ENCODE results near the gene GALNT15.

The GALNT15 gene

DNA sequence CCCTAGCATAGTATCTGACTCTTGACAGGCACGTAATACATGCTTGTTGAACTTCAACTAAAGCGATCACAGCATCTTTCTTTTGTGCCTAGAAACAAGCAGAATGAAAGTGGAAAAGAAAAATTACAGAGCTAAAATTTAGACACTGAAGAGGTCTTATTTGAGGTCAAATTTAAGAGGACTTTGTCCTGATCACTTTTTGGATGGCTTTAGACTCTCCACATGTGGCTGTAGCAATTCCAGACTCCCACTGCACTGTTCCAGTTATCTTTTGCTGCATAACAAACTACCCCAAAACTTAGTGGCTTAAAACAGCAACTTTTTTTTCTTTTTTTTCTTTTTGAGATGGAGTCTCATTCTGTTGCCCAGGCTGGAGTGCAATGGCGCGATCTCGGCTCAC lies 66.7 kb downstream of the GALNT15 start:
- Histone ChIP-seq H3K36me3 (ENCODE audit: control insufficient read depth, insufficient read depth, low read length) (no peaks in the 10 kb centered on the region), H3K9ac (ENCODE audit: low read length) (no peak overlapping the region), H3K27me3 (ENCODE audit: control insufficient read depth, insufficient read depth, low read length) (no peaks in the 10 kb centered on the region), H3K27ac (ENCODE audit: low read depth, low read length) (no peak overlapping the region), H3K4me1 (ENCODE audit: control insufficient read depth, insufficient read depth, low read length) (no peaks in the 10 kb centered on the region), H3K4me3 (ENCODE audit: low read length) (no peak overlapping the region)

DNA sequence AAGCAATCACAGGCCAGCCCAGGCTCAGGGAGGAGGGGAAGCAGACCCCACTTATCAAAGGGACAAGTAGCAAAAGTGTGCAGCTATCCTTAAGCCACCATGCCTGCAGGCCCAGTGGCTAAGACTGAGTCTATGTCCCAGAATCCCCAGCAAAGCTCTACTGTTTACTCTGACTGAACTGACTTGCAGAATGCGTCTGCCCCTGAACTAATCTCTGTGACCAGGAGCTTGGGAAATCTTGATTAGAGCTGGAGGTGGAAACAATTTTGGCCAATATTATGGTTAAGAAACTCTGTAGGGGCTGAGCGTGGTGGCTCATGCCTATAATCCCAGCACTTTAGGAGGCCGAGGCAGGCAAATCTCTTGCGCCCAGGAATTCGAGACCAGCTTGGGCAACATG lies 67.7 kb downstream of the GALNT15 start:
- Histone ChIP-seq H3K9ac (ENCODE audit: low read length) (no peak overlapping the region), H3K4me1 (ENCODE audit: control insufficient read depth, insufficient read depth, low read length) (no peaks in the 10 kb centered on the region), H3K27ac (ENCODE audit: low read depth, low read length) (no peak overlapping the region), H3K4me3 (ENCODE audit: low read length) (no peak overlapping the region), H3K27me3 (ENCODE audit: control insufficient read depth, insufficient read depth, low read length) (no peaks in the 10 kb centered on the region), H3K36me3 (ENCODE audit: control insufficient read depth, insufficient read depth, low read length) (no peaks in the 10 kb centered on the region)

DNA sequence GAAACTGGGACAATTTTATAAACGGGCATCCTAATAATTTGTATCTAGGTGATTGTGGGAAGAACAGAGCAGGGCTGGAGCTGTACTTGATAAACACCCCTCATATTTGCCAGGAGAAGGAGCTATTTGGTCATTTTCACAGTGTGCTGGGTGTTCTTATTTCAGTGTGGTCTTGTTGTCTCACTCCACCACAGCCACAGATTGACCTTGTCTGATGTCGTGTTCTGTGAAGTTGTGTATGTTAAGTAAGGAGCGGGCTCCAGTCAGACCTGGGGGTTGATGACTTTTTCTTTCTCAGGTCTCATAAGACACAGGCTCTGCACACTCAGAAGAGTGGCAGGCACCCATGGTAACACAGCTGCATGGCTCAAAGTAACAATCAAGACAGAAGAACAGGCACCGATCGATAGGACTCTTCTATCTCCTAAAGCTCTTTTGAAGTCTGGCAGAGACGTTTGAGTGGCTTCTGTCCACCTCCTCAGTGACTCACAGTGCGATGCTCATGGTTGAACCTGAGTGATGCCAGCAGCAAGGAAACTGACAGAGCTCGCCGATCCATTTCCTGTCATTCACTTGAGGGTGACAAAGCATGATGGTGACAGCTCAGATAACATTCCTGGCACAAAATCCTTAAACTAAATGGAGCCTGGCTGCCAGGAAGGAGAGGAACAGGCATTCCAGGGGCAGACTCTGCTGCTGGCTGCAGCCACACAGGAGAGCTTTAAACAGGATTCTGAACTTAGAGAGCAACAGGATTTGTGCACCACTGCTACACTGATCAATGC lies 69.4 kb downstream of the GALNT15 start:
- H3K9ac ChIP-seq (ENCODE audit: low read length) = no peak overlapping the region
- H3K4me3 ChIP-seq (ENCODE audit: low read length) = no peak overlapping the region

DNA sequence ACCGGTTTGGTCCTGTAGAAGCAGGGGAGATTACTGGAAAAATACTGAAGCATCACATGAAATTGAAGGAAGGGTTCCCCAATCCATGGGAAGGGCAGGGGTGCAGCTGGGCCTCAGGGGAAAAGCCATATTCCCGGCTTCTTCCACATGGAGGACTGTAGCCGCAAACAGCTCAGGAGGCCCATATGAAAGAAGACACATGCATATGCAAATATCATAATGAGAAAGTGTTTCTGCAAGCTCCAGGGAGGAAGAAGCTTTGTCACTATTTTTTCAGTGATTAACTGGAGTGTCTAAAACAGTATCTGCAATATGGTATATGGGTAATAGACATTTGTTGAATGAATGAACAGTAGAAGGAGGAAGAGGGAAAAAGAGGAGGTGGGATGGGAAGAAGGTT lies 71.1 kb downstream of the GALNT15 start:
- H3K27ac ChIP-seq (ENCODE audit: low read depth, low read length) = no peak overlapping the region
- no peaks in the 10 kb centered on the region for H3K4me1 ChIP-seq (ENCODE audit: control insufficient read depth, insufficient read depth, low read length)
- H3K4me3 ChIP-seq (ENCODE audit: low read length) = no peak overlapping the region
- H3K9ac ChIP-seq (ENCODE audit: low read length) = no peak overlapping the region
- H3K36me3 ChIP-seq (ENCODE audit: control insufficient read depth, insufficient read depth, low read length) = no peaks in the 10 kb centered on the region
- H3K27me3 ChIP-seq (ENCODE audit: control insufficient read depth, insufficient read depth, low read length) = no peaks in the 10 kb centered on the region

More for the DNA sequence above, 69.4 kb downstream of the GALNT15 start:
- H3K4me1 ChIP-seq (ENCODE audit: control insufficient read depth, insufficient read depth, low read length) = no peaks in the 10 kb centered on the region
- no peaks in the 10 kb centered on the region for H3K27me3 ChIP-seq (ENCODE audit: control insufficient read depth, insufficient read depth, low read length)
- no peak overlapping the region for H3K27ac ChIP-seq (ENCODE audit: low read depth, low read length)
- no peaks in the 10 kb centered on the region for H3K36me3 ChIP-seq (ENCODE audit: control insufficient read depth, insufficient read depth, low read length)

DNA sequence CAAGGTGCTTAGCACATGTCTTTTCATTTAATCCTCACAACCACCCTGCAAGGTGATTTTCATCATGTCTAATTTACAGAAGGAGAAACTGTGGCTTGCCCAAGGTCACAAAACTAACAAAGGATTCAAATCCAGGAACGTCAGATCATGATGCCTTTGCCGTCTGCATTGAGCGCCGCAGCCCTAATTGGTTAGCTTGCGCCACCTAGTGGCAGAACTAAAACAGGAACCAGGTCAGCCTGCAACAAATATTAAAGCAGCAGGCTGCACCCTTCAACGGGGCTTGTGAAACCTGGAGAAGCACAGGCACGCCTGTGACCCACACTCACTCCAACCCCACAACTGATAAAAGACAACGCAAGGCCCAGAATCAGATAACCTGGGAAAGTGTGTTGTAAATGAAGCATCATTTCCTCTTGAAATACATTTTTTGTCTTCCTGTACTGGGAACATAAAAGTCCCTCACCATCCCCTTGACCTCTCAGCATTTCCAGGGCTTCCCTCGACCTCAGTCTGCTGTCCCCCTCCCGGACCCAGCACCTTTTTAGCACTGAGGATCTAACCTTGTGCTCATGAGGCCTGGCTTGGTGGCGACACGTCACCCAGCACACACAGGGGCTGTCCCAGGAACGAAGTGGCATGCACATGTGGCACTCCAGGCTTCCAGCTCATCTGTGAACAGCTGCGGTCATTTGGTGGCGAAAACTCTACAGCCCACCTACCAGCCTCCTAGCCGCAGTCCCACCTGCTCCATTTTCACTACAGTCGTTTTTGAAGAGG lies 73.0 kb downstream of the GALNT15 start:
- Histone ChIP-seq H3K27ac (ENCODE audit: low read depth, low read length) (no peak overlapping the region), H3K4me1 (ENCODE audit: control insufficient read depth, insufficient read depth, low read length) (no peaks in the 10 kb centered on the region), H3K27me3 (ENCODE audit: control insufficient read depth, insufficient read depth, low read length) (no peaks in the 10 kb centered on the region), H3K36me3 (ENCODE audit: control insufficient read depth, insufficient read depth, low read length) (no peaks in the 10 kb centered on the region), H3K4me3 (ENCODE audit: low read length) (no peak overlapping the region), H3K9ac (ENCODE audit: low read length) (no peak overlapping the region)

DNA sequence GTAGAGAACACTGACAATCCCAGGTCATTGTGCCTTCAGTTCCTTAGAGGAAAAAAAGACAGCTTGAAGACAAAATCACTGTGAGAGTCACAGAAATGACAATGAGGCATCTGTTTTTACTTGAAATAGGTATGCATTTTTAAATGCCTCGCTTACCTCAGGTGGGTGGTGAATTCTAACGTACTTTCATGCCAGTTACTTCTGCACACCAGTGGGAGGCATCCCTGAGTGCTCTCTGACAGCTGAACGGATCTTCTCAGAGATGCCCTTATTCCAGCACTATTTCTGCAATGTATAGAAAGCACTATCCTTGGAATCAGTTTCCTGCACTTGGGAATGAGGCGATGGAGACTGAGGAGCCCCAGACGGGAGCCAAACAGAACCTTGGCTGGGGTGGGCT lies 74.1 kb downstream of the GALNT15 start:
- no peaks in the 10 kb centered on the region for H3K4me1 ChIP-seq (ENCODE audit: control insufficient read depth, insufficient read depth, low read length)
- H3K9ac ChIP-seq (ENCODE audit: low read length) = no peak overlapping the region

DNA sequence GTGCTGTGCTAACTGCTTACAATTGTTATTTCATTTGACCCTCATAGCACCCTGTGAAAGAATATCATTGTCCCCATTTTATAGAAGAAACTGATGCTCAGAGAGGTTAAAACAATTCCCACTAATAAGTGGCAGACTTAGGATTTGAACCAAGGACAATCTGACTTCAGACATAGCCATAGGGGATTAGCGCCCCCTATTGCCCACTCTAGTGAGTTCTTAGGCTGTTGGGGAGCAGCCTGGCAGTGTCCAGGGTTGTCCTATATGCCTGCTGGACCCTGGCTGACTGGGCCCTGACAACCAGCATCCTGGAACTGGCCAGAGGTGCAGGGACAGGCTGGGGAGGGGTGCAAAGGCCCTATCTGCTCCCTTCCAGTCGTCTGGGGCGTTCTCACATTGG lies 74.9 kb downstream of the GALNT15 start:
- no peak overlapping the region for H3K4me3 ChIP-seq (ENCODE audit: low read length)
- no peaks in the 10 kb centered on the region for H3K27me3 ChIP-seq (ENCODE audit: control insufficient read depth, insufficient read depth, low read length)
- no peak overlapping the region for H3K9ac ChIP-seq (ENCODE audit: low read length)
- no peaks in the 10 kb centered on the region for H3K36me3 ChIP-seq (ENCODE audit: control insufficient read depth, insufficient read depth, low read length)
- H3K4me1 ChIP-seq (ENCODE audit: control insufficient read depth, insufficient read depth, low read length) = no peaks in the 10 kb centered on the region
- no peak overlapping the region for H3K27ac ChIP-seq (ENCODE audit: low read depth, low read length)

More for the DNA sequence above, 74.1 kb downstream of the GALNT15 start:
- Histone ChIP-seq H3K4me3 (ENCODE audit: low read length) (no peak overlapping the region), H3K27me3 (ENCODE audit: control insufficient read depth, insufficient read depth, low read length) (no peaks in the 10 kb centered on the region), H3K27ac (ENCODE audit: low read depth, low read length) (no peak overlapping the region), H3K36me3 (ENCODE audit: control insufficient read depth, insufficient read depth, low read length) (no peaks in the 10 kb centered on the region)

DNA sequence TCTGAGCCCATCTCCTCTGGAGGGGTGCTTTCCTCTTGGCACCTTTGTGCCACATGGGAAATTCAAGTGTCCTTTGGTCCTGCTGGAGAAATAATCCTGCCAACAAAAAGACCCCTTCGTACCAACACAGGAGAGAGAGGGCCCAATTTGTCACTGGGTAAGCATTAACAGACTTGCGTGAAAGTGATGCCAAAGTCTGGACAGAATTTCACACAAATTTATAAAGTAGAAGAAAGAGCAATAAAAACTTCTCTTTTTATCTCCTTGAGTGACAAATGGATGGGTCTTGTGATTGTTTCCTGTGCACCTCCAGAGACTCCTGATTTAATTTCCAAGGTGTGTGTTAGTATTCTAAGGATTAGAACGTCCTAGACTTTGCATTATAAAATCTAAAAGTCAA lies 75.4 kb downstream of the GALNT15 start:
- H3K4me1 ChIP-seq (ENCODE audit: control insufficient read depth, insufficient read depth, low read length) = no peaks in the 10 kb centered on the region
- no peak overlapping the region for H3K27ac ChIP-seq (ENCODE audit: low read depth, low read length)
- H3K9ac ChIP-seq (ENCODE audit: low read length) = no peak overlapping the region
- no peak overlapping the region for H3K4me3 ChIP-seq (ENCODE audit: low read length)
- no peaks in the 10 kb centered on the region for H3K27me3 ChIP-seq (ENCODE audit: control insufficient read depth, insufficient read depth, low read length)
- H3K36me3 ChIP-seq (ENCODE audit: control insufficient read depth, insufficient read depth, low read length) = no peaks in the 10 kb centered on the region

DNA sequence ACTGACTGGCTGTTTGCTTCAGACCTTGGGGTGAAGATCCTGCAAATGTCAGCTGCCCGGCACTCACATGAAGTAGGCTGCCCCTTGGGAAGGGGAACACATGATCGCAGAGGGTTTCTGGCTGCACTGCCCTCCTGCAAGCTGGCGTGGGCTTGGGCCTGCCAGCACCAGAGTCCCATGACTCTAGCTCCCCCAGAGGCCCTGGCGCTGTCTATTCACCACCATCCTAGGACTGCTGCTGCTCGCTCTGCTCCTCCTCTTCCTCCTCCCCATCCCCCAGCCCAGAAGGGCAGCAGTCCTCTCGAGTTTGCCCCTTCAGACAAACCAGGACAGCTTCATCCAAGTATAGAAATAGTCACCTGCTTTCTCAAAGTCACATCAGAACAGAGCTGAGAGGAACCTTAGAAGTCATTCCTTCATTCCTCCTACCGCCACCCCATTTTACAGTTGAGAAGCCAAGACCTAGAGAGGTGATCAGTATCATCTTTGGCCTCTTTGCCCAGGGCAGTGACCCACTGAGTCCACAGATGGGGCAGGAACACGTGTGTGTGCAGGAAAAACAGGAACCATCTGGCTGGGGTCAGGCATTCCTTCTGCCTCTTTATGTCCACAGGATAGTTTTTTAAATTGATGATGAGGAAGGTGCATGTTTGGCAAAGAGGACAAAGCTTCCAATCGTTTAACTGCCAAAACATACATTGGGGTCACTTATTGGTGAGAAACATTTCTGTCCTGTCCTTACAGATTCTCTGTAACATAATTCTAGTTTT lies 77.0 kb downstream of the GALNT15 start:
- no peak overlapping the region for H3K9ac ChIP-seq (ENCODE audit: low read length)
- no peak overlapping the region for H3K4me3 ChIP-seq (ENCODE audit: low read length)
- H3K36me3 ChIP-seq (ENCODE audit: control insufficient read depth, insufficient read depth, low read length) = no peaks in the 10 kb centered on the region
- H3K4me1 ChIP-seq (ENCODE audit: control insufficient read depth, insufficient read depth, low read length) = no peaks in the 10 kb centered on the region
- no peaks in the 10 kb centered on the region for H3K27me3 ChIP-seq (ENCODE audit: control insufficient read depth, insufficient read depth, low read length)
- H3K27ac ChIP-seq (ENCODE audit: low read depth, low read length) = no peak overlapping the region

DNA sequence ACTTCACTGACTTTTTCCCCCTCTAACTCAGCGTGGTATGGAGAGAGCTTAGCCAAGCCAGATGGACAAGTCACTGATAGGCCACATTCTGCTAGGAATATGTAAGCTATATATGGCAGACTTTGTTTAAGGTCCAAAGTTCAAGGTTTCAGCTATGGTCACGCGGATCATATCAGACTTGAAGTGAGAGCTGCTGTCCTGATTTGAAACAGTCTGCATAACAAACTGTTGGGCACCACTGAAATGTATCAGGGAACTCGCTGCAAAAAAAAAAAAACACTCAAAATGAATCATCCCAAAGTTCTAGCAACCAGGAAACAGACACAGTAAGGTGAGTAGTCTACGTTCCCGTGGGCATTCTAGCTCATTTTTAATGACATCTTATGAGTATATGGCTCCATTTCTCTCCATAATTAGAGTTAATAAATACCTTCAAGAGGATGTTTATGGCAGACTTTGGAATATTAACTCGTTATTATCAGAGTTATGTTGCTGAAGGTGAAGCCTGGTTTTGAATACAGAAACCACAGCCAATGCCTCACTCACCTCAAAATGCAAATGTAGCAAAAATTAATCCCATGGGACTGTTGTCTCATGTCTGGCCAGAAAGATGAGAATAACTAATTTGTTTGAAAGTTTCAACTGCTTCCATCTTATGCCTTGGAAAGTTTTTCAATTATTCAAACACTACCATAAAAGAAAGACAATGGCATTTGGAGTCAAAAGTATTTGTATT lies 77.9 kb downstream of the GALNT15 start:
- Histone ChIP-seq H3K4me3 (ENCODE audit: low read length) (no peak overlapping the region), H3K27me3 (ENCODE audit: control insufficient read depth, insufficient read depth, low read length) (no peaks in the 10 kb centered on the region), H3K4me1 (ENCODE audit: control insufficient read depth, insufficient read depth, low read length) (no peaks in the 10 kb centered on the region), H3K36me3 (ENCODE audit: control insufficient read depth, insufficient read depth, low read length) (no peaks in the 10 kb centered on the region), H3K27ac (ENCODE audit: low read depth, low read length) (no peak overlapping the region), H3K9ac (ENCODE audit: low read length) (no peak overlapping the region)

DNA sequence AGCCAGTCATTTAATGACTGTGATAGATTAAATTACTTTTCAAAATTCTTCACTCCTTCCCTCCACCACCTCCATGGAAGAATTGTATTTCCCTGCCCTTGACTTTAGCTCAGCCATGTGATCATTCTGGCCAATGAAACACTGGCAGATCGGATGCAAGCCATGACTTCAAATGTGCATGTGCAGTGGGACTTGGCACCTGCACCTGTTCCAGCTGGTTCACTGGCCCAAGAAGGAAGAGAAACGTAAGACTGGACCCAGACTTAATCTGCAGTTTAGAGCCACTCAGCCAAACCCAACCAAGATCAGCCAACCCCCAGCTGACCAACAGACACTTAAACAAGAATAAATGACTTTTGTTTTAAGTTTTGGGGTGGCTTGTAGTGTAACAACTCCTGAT lies 78.5 kb downstream of the GALNT15 start:
- no peaks in the 10 kb centered on the region for H3K27me3 ChIP-seq (ENCODE audit: control insufficient read depth, insufficient read depth, low read length)
- H3K4me3 ChIP-seq (ENCODE audit: low read length) = no peak overlapping the region
- H3K36me3 ChIP-seq (ENCODE audit: control insufficient read depth, insufficient read depth, low read length) = no peaks in the 10 kb centered on the region
- H3K4me1 ChIP-seq (ENCODE audit: control insufficient read depth, insufficient read depth, low read length) = no peaks in the 10 kb centered on the region
- no peak overlapping the region for H3K9ac ChIP-seq (ENCODE audit: low read length)
- H3K27ac ChIP-seq (ENCODE audit: low read depth, low read length) = no peak overlapping the region

DNA sequence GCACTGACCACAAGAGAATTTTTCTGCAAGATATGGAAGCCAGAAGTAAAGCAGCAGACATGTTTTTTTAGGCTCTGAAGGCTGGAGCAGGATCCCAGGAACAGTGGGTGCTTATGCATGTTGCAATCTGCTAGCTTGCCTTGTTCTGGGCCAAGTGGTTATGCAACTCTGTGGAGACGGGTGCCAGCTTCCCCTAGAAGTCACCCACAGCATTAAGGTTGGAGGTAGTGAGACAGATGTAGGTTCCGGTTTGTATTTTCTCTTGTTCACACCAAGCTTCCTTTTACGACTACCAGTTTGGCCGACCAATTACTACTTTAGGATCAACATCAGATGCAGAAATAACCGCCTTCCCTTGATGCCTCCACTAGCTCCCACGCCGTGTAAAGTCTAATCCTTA lies 79.1 kb downstream of the GALNT15 start:
- no peaks in the 10 kb centered on the region for H3K4me1 ChIP-seq (ENCODE audit: control insufficient read depth, insufficient read depth, low read length)
- no peaks in the 10 kb centered on the region for H3K27me3 ChIP-seq (ENCODE audit: control insufficient read depth, insufficient read depth, low read length)
- H3K36me3 ChIP-seq (ENCODE audit: control insufficient read depth, insufficient read depth, low read length) = no peaks in the 10 kb centered on the region
- no peak overlapping the region for H3K4me3 ChIP-seq (ENCODE audit: low read length)
- H3K27ac ChIP-seq (ENCODE audit: low read depth, low read length) = no peak overlapping the region
- no peak overlapping the region for H3K9ac ChIP-seq (ENCODE audit: low read length)
